SU-DHL-6 (cell line): Measurements from ENCODE around the gene PASK.

Experiments used
- CTCF ChIP-seq: fragments of 200-600 bp; sonication (generic); IDR thresholded peaks from one replicate; pipeline ENCODE4 v1.5.1; 2017; ENCODE audit warnings: antibody characterized with exemption, mild to moderate bottlenecking, low read length, moderate library complexity; ENCODE audit not compliant: insufficient read depth, poor library complexity, severe bottlenecking
- EZH2phosphoT487 ChIP-seq: fragments of 200-600 bp; sonication (generic), shearing (Covaris generic); conservative IDR thresholded peaks from 2 replicates; pipeline ENCODE4 v1.6.1; 2018; ENCODE audit warnings: mild to moderate bottlenecking, antibody characterized with exemption, low read length, moderate library complexity, mixed read lengths

GRCh38 chr2:241140445-241140840, 8.8 kb downstream of the PASK start:
- TF ChIP-seq CTCF (no peak), EZH2phosphoT487 (no peak)
